CD4-positive, alpha-beta T cell (primary cell): ENCODE results near the gene ZNF787. TPM values are rescaled to one million over a fixed set of nuclear protein-coding genes. Genes with fewer than 3 reads are reported as not detected.
"Not testable (repeated sequence)": the region's sequence is repeated elsewhere in the genome, so short reads cannot be mapped to it uniquely, and the experiment has no call there.

Experiments used
- ATAC-seq: fragments of 200-7000 bp; cut with Tn5 transposase; one replicate; pipeline ENCODE4 v1.10.0; 2022; ENCODE audit warnings: mild to moderate bottlenecking; ENCODE audit not compliant: poor library complexity
- CTCF ChIA-PET: fragments of 350-600 bp; sonication (Branson Sonifier 250); formaldehyde crosslinking; loops from one replicate; lab custom pipeline; 2021; ENCODE audit warnings: antibody characterized with exemption, inconsistent platforms; lab: Charles Lee
- POLR2A ChIA-PET: fragments of 350-600 bp; sonication (Branson Sonifier 250); formaldehyde crosslinking; loops from one replicate; lab custom pipeline; 2021; ENCODE audit warnings: antibody characterized with exemption, inconsistent platforms; lab: Charles Lee
- DNase-seq, 14 experiments: peaks; one replicate each; pipeline ENCODE4 v3.0.0-alpha.2; 2013 to 2020; ENCODE audit warnings: mixed read lengths in 2 of 14
- H3K27ac ChIP-seq, 2 donors: one replicate each; pipeline versions ENCODE4 v1.5.1 to v1.7.0; 2013; ENCODE audit warnings: low read length in 2 of 2, low read depth in 1 of 2, mild to moderate bottlenecking in 1 of 2
- H3K27me3 ChIP-seq, 2 experiments: 1 replicate in 1 of 2; 2 replicates in 1 of 2; pipeline versions ENCODE4 v1.6.1 to v1.7.0; 2013; ENCODE audit warnings: low read length in 2 of 2, control low read depth in 1 of 2, mild to moderate bottlenecking in 1 of 2, moderate library complexity in 1 of 2; ENCODE audit not compliant: insufficient read depth in 2 of 2, control insufficient read depth in 1 of 2
- H3K36me3 ChIP-seq: one replicate; pipeline ENCODE4 v1.6.1; 2013; ENCODE audit warnings: low read length, control low read depth; ENCODE audit not compliant: insufficient read depth
- H3K4me1 ChIP-seq: one replicate; pipeline ENCODE4 v1.6.1; 2013; ENCODE audit warnings: low read length, control low read depth; ENCODE audit not compliant: insufficient read depth
- H3K4me3 ChIP-seq: one replicate; pipeline ENCODE4 v1.5.1; 2013; ENCODE audit warnings: mild to moderate bottlenecking, low read length, moderate library complexity
- H3K9me3 ChIP-seq, 2 experiments: 1 replicate in 1 of 2; 2 replicates in 1 of 2; pipeline versions ENCODE4 v1.6.1 to v1.7.0; 2013; ENCODE audit warnings: low read length in 2 of 2, mild to moderate bottlenecking in 2 of 2, control low read depth in 1 of 2, moderate library complexity in 1 of 2; ENCODE audit not compliant: control insufficient read depth in 1 of 2, insufficient read depth in 1 of 2
- H3K27ac Mint-ChIP-seq: one replicate; pipeline ENCODE4 v1.8.0; 2020; ENCODE audit warnings: mixed read lengths
- H3K27me3 Mint-ChIP-seq: one replicate; pipeline ENCODE4 v1.8.0; 2021; ENCODE audit warnings: mixed read lengths
- H3K36me3 Mint-ChIP-seq: one replicate; pipeline ENCODE4 v1.8.0; 2021; ENCODE audit warnings: low read depth, mixed read lengths
- H3K4me1 Mint-ChIP-seq: one replicate; pipeline ENCODE4 v1.8.0; 2021; ENCODE audit warnings: low read depth, mixed read lengths
- H3K4me3 Mint-ChIP-seq: one replicate; pipeline ENCODE4 v1.8.0; 2020; ENCODE audit warnings: mild to moderate bottlenecking, mixed read lengths
- H3K9me3 Mint-ChIP-seq: one replicate; pipeline ENCODE4 v1.8.0; 2020; ENCODE audit warnings: mixed read lengths
- CTCF ChIP-seq: fragments of 200-600 bp; IDR thresholded peaks from one replicate; pipeline ENCODE4 v1.8.0; 2022; ENCODE audit warnings: antibody characterized with exemption, mild to moderate bottlenecking
- intact Hi-C, 2 experiments: fragments of 100-400 bp; cut with DNase I in 1 of 2; cut with micrococcal nuclease in 1 of 2; formaldehyde crosslinking; loops; one replicate each; pipeline versions ENCODE4 v1.15.1 to v1.9.0; 2023 to 2025; cut with DNase I, micrococcal nuclease
- total RNA-seq, 174 experiments: library from RNA in 2 of 174; stranded (reverse) in 2 of 174; gene quantifications; one replicate each; pipeline ENCODE4 v1.2.3 and lab custom pipeline; 2021 to 2026

ZNF787 gene
- total RNA-seq, 2 experiments from 2014 or later: 11.4 to 11.5 TPM

GRCh38 chr19:56152644-56153043 lies 31.5 kb upstream of the ZNF787 start:
- H3K36me3 ChIP-seq: peaks cover 35% of the 10 kb centered on the region
- intact Hi-C loops: no loop called here

GRCh38 chr19:56150358-56150757 lies 29.3 kb upstream of the ZNF787 start:
- intact Hi-C loops: no loop called here
- H3K36me3 Mint-ChIP-seq: peaks cover 52% of the 10 kb centered on the region
- H3K9me3 Mint-ChIP-seq: no peaks in the 10 kb centered on the region
- Histone ChIP-seq H3K36me3 (peaks cover 40% of the 10 kb centered on the region), H3K9me3 (no peaks in the 10 kb centered on the region), H3K4me1 (no peaks in the 10 kb centered on the region), H3K27ac (no peak overlapping the region), H3K27me3 (no peaks in the 10 kb centered on the region), H3K4me3 (no peak overlapping the region)
- no peak for TF ChIP-seq CTCF
- CTCF ChIA-PET: no interaction called here
- DNase-seq (no peak), ATAC-seq (no peak)
- H3K4me3 Mint-ChIP-seq: no peak overlapping the region
- POLR2A ChIA-PET: no interaction called here
- H3K27ac Mint-ChIP-seq: no peak overlapping the region
- H3K27me3 Mint-ChIP-seq: no peaks in the 10 kb centered on the region
- peaks cover 29% of the 10 kb centered on the region for H3K4me1 Mint-ChIP-seq

More at GRCh38 chr19:56152644-56153043, 31.5 kb upstream of the ZNF787 start:
- ATAC-seq (no peak), DNase-seq (no peak)
- no peaks in the 10 kb centered on the region for H3K4me1 ChIP-seq
- Mint-ChIP-seq H3K27me3 (no peaks in the 10 kb centered on the region), H3K4me1 (peaks cover 29% of the 10 kb centered on the region), H3K27ac (no peak overlapping the region), H3K9me3 (no peaks in the 10 kb centered on the region), H3K4me3 (no peak overlapping the region), H3K36me3 (peaks cover 70% of the 10 kb centered on the region)
- H3K9me3 ChIP-seq: no peaks in the 10 kb centered on the region
- no peak overlapping the region for H3K27ac ChIP-seq
- no peaks in the 10 kb centered on the region for H3K27me3 ChIP-seq
- no peak overlapping the region for H3K4me3 ChIP-seq
- CTCF ChIA-PET: no interaction called here
- TF ChIP-seq CTCF: no peak
- POLR2A ChIA-PET: interaction anchor here (1.2 kb wide), 1 partner anchor 41 kb away, joined by 3 read pairs; no protein-coding TSS in a partner anchor

GRCh38 chr19:56149656-56150038 lies 28.6 kb upstream of the ZNF787 start:
- CTCF ChIA-PET: no interaction called here

GRCh38 chr19:56148955-56149655 lies 28.0 kb upstream of the ZNF787 start:
- H3K4me1 Mint-ChIP-seq: peaks cover 29% of the 10 kb centered on the region
- H3K9me3 Mint-ChIP-seq, H3K27ac Mint-ChIP-seq, H3K4me1 ChIP-seq, H3K4me3 ChIP-seq, H3K27me3 Mint-ChIP-seq, DNase-seq, ATAC-seq, H3K27me3 ChIP-seq, H3K9me3 ChIP-seq, H3K4me3 Mint-ChIP-seq, H3K27ac ChIP-seq, POLR2A ChIA-PET, CTCF ChIA-PET: not testable (repeated sequence)
- peaks cover 32% of the 10 kb centered on the region for H3K36me3 ChIP-seq
- intact Hi-C loops: loop anchor here in 1 of 2 experiments (10.0 kb wide), 1 partner anchor 446 kb away; the partner anchor contains the start of gene ZNF71
- H3K36me3 Mint-ChIP-seq: peaks cover 45% of the 10 kb centered on the region

More at GRCh38 chr19:56149656-56150038, 28.6 kb upstream of the ZNF787 start:
- intact Hi-C loops: loop anchor here in 1 of 2 experiments (10.0 kb wide), 1 partner anchor 445 kb away; the partner anchor contains the start of gene ZNF71
- Mint-ChIP-seq H3K4me3 (no peak overlapping the region), H3K36me3 (peaks cover 46% of the 10 kb centered on the region), H3K9me3 (no peaks in the 10 kb centered on the region), H3K27me3 (no peaks in the 10 kb centered on the region), H3K4me1 (peaks cover 29% of the 10 kb centered on the region), H3K27ac (no peak overlapping the region)
- no peak overlapping the region for H3K27ac ChIP-seq
- TF ChIP-seq CTCF: no peak
- H3K4me1 ChIP-seq: no peaks in the 10 kb centered on the region
- no peak for DNase-seq
- H3K9me3 ChIP-seq: no peaks in the 10 kb centered on the region
- ATAC-seq: no peak
- no peak overlapping the region for H3K4me3 ChIP-seq
- no peaks in the 10 kb centered on the region for H3K27me3 ChIP-seq
- peaks cover 34% of the 10 kb centered on the region for H3K36me3 ChIP-seq
- POLR2A ChIA-PET: no interaction called here
